Stimulated activated CD8-positive, alpha-beta memory T cell treated with anti-CD3 and anti-CD28 coated beads, Interleukin-2, amount 100 ng/mL, for 1 hour (primary cell): ENCODE data around the gene OR52E6.

Experiments used
- DNase-seq, 2 donors: peaks; one replicate each; pipeline ENCODE4 v3.0.0-alpha.2; 2020; ENCODE audit warnings: low read depth in 2 of 2

OR52E6 gene

DNA sequence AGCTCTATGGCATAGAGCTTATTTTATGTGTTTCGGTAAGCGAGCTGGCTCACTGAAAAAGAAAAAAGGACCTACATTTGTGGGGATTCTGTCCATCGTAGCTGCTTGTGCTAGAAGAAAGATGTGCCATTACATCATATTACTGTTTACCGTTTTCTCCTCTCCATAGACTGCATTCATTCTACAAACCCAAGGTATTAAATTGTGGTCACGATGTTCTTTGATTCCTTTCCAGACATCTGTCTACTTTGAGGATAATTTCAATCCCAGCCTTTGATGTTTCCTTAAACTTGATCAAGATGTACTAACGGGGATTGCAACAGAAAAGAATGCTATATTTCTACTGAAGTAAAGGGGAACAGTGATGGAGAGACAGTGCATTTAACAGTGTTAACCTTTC, 45.2 kb downstream of the OR52E6 start:
- no peak for DNase-seq

DNA sequence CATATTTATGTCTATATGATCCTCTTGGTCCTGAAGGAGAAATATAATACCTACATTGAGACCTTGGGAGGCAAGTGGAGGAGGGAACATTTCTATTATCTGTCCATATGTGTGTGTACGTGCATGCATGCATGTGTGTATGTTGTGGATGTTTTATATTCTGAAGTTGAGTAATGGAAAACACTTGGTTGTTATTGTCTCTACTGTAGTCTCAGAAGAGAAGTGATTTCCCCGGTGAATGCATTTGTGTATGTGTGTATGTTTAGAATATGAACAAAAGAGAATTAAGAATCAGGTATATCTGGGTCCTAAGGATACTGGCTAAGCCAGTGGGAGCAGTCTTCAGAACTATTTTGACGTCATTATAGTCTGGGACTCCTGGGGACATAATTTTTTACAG, 50.5 kb downstream of the OR52E6 start, which contains the start of gene OR52N1:
Gene OR52N1, minus strand, starts transcription at position 101 of the 400 bp plus-strand sequence. CDS start 2,449 bp downstream, outside the sequence.
- no peak for DNase-seq
